Skeletal muscle satellite cell (primary cell): ENCODE results near the gene KLF8.

ENCODE experiments used
- H3K27me3 ChIP-seq: 2 replicates; pipeline ENCODE4 v1.7.0; 2013; ENCODE audit warnings: low read length; ENCODE audit not compliant: control insufficient read depth, insufficient read depth
- H3K36me3 ChIP-seq: 2 replicates; pipeline ENCODE4 v1.7.0; 2013; ENCODE audit warnings: mild to moderate bottlenecking, control low read depth, low read length; ENCODE audit not compliant: insufficient read depth
- H3K4me1 ChIP-seq: 2 replicates; pipeline ENCODE4 v1.7.0; 2013; ENCODE audit warnings: low read length; ENCODE audit not compliant: control insufficient read depth, insufficient read depth
- H3K4me2 ChIP-seq: 2 replicates; pipeline ENCODE4 v1.7.0; 2013; ENCODE audit warnings: mild to moderate bottlenecking, low read length
- H3K4me3 ChIP-seq: 2 replicates; pipeline ENCODE4 v1.7.0; 2013; ENCODE audit warnings: low read length
- H3K9ac ChIP-seq: 2 replicates; pipeline ENCODE4 v1.7.0; 2013; ENCODE audit warnings: mild to moderate bottlenecking, low read depth, low read length, moderate library complexity
- H3K9me3 ChIP-seq: replicated peaks from 2 replicates; pipeline ENCODE4 v1.7.0; 2013; ENCODE audit warnings: mild to moderate bottlenecking, control low read depth, low read length

KLF8 gene

GRCh38 chrX:56248492-56248891 lies 16.3 kb downstream of the KLF8 start:
- Histone ChIP-seq H3K9ac (no peak overlapping the region), H3K4me3 (no peak overlapping the region), H3K4me1 (no peaks in the 10 kb centered on the region), H3K27me3 (no peaks in the 10 kb centered on the region), H3K36me3 (no peaks in the 10 kb centered on the region), H3K4me2 (no peak overlapping the region), H3K9me3 (no peaks in the 10 kb centered on the region)

DNA sequence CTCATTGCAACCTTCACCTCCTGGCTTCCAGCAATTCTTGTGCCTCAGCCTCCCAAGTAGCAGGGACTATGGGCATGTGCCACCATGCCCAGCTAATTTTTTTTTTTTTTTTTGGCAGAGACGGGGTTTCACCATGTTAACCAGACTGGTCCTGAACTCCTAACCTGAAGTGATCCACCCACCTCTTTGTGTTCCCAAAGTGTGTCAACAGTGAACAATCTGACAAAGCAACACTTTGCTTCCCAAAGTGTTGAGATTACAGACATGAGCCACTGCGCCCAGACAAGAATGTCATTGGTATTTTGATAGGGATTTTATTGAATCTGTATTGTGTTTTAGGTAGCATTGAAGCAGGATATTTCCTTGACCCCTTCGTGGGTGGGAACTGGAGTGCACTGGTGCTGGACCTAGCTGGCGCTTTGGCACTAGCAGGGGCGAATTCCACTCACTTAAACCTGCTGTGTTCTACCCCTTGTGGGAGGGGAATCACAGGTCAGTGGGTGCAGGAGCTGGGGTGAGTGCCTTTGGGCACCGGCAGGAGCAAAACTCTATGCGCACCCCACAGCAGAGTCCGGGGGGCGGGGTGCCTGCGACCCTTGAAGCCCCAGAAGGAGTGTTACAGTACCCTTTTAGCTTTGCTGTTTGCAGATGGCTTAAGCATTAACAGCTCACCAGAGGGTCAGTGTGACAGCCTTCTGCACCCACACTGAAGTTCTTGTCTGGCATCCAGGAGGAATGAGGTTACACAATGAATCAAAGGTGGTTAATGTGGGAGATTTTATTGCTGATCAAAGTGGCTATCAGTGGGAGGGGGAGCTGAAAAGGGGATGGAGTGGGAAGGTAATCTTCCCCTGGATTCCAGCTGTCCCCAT lies 21.9 kb downstream of the KLF8 start:
- Histone ChIP-seq H3K9ac (no peak overlapping the region), H3K4me1 (no peaks in the 10 kb centered on the region), H3K4me2 (no peak overlapping the region), H3K9me3 (no peaks in the 10 kb centered on the region), H3K27me3 (no peaks in the 10 kb centered on the region), H3K36me3 (no peaks in the 10 kb centered on the region), H3K4me3 (no peak overlapping the region)

DNA sequence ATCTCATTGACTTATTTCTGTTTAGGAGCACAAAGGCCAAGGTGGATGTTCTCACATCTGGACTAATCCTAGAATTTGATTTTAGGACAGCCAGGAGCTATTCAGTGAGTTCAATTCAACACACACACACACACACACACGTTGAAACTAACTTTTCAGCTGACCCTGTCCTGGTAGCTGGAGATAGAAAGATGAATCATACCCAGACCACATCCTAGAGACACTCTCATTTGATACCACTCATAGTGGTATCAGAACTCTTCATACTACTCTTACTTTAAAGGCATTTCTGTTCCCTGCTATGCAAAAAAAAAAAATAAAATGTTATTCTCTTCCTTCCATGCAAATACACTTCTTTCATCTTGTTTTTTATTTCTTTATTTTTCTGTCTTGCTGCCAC lies 36.7 kb downstream of the KLF8 start:
- no peak overlapping the region for H3K4me2 ChIP-seq
- no peak overlapping the region for H3K4me3 ChIP-seq
- no peak overlapping the region for H3K9ac ChIP-seq
- H3K36me3 ChIP-seq, result no peaks in the 10 kb centered on the region
- no peaks in the 10 kb centered on the region for H3K4me1 ChIP-seq
- H3K9me3 ChIP-seq, result no peaks in the 10 kb centered on the region
- no peaks in the 10 kb centered on the region for H3K27me3 ChIP-seq

DNA sequence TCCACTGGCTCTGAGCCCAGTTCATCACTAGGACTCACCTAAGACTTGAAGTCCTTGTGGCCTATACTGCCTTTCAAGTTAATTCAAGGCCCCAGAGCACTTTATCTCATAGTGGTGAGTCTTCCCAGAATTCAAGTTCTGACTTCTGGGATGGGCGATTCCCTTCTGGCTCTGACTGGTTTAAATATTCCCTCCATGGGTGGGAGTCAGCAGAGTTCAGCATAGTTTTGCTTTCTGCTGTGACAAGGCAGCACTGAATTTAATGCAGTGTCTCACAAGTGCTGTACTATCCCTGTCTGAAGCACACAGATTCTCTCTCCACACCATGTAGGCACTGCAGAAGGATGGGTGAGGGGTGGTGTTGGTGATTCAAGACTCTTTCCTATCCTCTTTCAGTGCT lies 46.5 kb downstream of the KLF8 start:
- H3K36me3 ChIP-seq, result no peaks in the 10 kb centered on the region
- H3K4me3 ChIP-seq, result no peak overlapping the region
- H3K9me3 ChIP-seq, result no peaks in the 10 kb centered on the region
- H3K9ac ChIP-seq, result no peak overlapping the region
- H3K4me1 ChIP-seq, result no peaks in the 10 kb centered on the region
- H3K4me2 ChIP-seq, result no peak overlapping the region
- peaks cover under 1% of the 10 kb centered on the region for H3K27me3 ChIP-seq

DNA sequence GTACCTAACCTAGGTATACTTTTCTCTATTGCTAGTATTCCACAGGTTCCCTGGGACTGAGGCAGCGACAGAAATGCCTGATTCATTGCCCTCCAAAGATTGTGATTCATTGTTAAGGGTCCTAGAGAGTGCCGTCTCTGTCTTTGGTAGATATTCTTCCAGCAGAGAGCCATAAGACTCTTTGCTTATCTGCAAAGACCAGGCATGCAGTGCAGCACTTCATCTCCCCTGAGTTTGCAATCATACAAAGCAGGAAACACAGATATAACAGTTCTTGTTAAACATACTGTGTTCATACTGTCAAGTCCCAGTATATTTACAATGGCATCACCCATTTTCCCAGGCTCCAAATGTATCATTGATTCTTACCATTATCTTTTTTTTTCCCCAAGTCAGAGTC lies 47.7 kb downstream of the KLF8 start:
- H3K36me3 ChIP-seq, result no peaks in the 10 kb centered on the region

DNA sequence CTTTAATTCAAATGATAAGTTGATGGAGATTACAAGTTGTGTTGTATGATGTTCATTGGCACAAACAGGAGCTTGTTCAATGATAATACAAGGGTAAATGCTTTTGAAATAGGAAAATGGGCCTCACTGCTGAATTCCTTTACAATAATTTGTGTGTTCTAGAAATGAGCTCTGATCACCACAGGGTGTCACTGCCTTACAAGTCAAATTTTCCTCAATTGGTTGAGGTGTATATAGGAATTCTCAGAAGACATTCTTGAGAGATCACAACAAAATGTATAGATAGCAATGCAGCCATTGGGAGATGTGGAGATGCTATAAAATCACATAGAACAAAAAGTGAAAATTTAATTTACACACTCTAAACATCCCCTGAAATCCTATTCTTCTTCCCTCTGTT lies 49.6 kb downstream of the KLF8 start:
- no peak overlapping the region for H3K4me2 ChIP-seq
- no peaks in the 10 kb centered on the region for H3K36me3 ChIP-seq
- no peak overlapping the region for H3K4me3 ChIP-seq
- no peaks in the 10 kb centered on the region for H3K4me1 ChIP-seq
- no peaks in the 10 kb centered on the region for H3K9me3 ChIP-seq
- no peak overlapping the region for H3K9ac ChIP-seq
- peaks cover 6% of the 10 kb centered on the region for H3K27me3 ChIP-seq

More for the DNA sequence above, 47.7 kb downstream of the KLF8 start:
- Histone ChIP-seq H3K9me3 (no peaks in the 10 kb centered on the region), H3K4me1 (no peaks in the 10 kb centered on the region), H3K9ac (no peak overlapping the region), H3K4me3 (no peak overlapping the region), H3K27me3 (peaks cover 6% of the 10 kb centered on the region), H3K4me2 (no peak overlapping the region)

GRCh38 chrX:56284269-56284668 lies 52.1 kb downstream of the KLF8 start:
- H3K4me2 ChIP-seq, result no peak overlapping the region
- no peaks in the 10 kb centered on the region for H3K4me1 ChIP-seq
- no peaks in the 10 kb centered on the region for H3K9me3 ChIP-seq
- H3K4me3 ChIP-seq, result no peak overlapping the region
- H3K9ac ChIP-seq, result no peak overlapping the region
- no peaks in the 10 kb centered on the region for H3K36me3 ChIP-seq
- peaks cover 6% of the 10 kb centered on the region for H3K27me3 ChIP-seq

DNA sequence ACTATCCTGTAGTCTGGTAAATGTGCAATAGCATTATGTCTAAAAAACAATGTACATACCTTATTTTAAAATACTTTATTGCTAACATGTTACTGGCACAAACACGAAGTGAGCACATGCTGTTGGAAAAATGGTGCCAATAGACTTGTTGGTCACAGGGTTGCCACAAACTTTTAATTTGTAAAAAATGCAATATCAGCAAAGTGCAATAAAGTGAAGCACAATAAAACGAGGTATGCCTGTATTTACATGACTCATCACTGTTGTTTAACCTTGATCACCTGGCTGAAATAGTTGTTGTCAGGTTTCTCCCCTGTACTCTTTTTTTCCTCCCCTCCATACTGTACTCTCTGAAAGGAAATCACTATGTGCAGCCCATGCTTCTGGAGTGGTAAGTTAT lies 56.5 kb downstream of the KLF8 start:
- H3K9me3 ChIP-seq, result no peaks in the 10 kb centered on the region
- no peak overlapping the region for H3K9ac ChIP-seq
- H3K4me3 ChIP-seq, result no peak overlapping the region
- peaks cover 6% of the 10 kb centered on the region for H3K27me3 ChIP-seq
- H3K36me3 ChIP-seq, result no peaks in the 10 kb centered on the region
- H3K4me2 ChIP-seq, result no peak overlapping the region
- no peaks in the 10 kb centered on the region for H3K4me1 ChIP-seq

- no peaks in the 10 kb centered on the region for H3K27me3 ChIP-seq
- H3K9ac ChIP-seq, result no peak overlapping the region
- no peaks in the 10 kb centered on the region for H3K9me3 ChIP-seq
- H3K4me1 ChIP-seq, result no peaks in the 10 kb centered on the region
- no peak overlapping the region for H3K4me2 ChIP-seq
- H3K36me3 ChIP-seq, result no peaks in the 10 kb centered on the region
- no peak overlapping the region for H3K4me3 ChIP-seq
These were observed 57.3 kb downstream of the KLF8 start for GRCh38 chrX:56289449-56289848.

DNA sequence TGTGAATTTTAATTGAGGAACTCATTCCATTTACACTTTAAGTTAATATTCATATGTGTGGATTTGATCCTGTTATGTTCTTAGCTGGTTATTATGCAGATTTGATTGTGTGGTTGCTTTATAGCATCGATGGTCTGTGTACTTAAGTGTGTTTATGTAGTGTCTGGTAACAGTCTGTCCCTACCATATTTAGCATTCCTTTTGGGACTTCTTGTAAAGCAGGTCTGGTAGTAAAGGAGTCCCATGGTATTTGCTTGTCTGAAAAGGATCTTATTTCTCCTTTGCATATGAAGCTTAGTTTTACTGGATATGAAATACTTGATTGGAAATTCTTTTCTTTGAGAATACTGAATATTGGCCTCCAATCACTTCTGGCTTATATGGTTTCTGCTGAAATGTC lies 76.6 kb downstream of the KLF8 start:
- no peak overlapping the region for H3K4me2 ChIP-seq
- no peaks in the 10 kb centered on the region for H3K9me3 ChIP-seq
- H3K4me1 ChIP-seq, result no peaks in the 10 kb centered on the region
- H3K36me3 ChIP-seq, result no peaks in the 10 kb centered on the region
- no peak overlapping the region for H3K9ac ChIP-seq
- no peaks in the 10 kb centered on the region for H3K27me3 ChIP-seq
- H3K4me3 ChIP-seq, result no peak overlapping the region

GRCh38 chrX:56309881-56310280 lies 77.7 kb downstream of the KLF8 start:
- Histone ChIP-seq H3K4me1 (no peaks in the 10 kb centered on the region), H3K4me3 (no peak overlapping the region), H3K27me3 (no peaks in the 10 kb centered on the region), H3K4me2 (no peak overlapping the region), H3K36me3 (no peaks in the 10 kb centered on the region), H3K9me3 (no peaks in the 10 kb centered on the region), H3K9ac (no peak overlapping the region)

DNA sequence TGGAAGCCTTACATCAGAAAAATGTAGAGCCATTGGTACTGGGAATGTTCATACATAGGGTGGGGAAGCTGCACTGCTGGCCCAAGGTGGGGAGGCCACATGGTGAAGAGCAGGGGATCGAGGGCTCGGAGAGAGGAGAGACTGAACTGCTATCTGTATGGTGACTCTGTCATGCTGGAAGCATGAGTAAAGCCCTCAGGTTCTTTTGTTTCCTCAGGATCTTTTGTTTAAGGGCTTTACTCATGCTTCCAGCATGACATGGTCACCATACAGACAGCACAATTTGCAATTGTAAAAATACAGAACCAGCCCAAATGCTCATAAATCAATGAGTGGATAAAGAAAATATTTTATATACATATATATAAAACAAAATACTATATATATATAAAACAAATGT lies 78.4 kb downstream of the KLF8 start:
- Histone ChIP-seq H3K4me3 (no peak overlapping the region), H3K9me3 (no peaks in the 10 kb centered on the region), H3K36me3 (no peaks in the 10 kb centered on the region), H3K9ac (no peak overlapping the region), H3K27me3 (no peaks in the 10 kb centered on the region), H3K4me1 (no peaks in the 10 kb centered on the region), H3K4me2 (no peak overlapping the region)
